Measurements from ENCODE around the gene SLC35G2. TPM values are rescaled to one million over a fixed set of nuclear protein-coding genes. Genes with fewer than 3 reads are reported as not detected.

SLC35G2 gene
- total RNA-seq, 1 experiment from 2014 or later: 26.4 TPM

GRCh38 chr3:136856665-136857064, 37.7 kb downstream of the SLC35G2 start:
- Histone ChIP-seq H3K9me3 (ENCODE audit: low read depth, low read length, poor library complexity, severe bottlenecking) (no peaks in the 10 kb centered on the region), H3K27ac (ENCODE audit: low read depth, low read length, poor library complexity, severe bottlenecking) (no peak overlapping the region), H3K36me3 (ENCODE audit: insufficient read depth, low read length, poor library complexity, severe bottlenecking) (peaks cover 20% of the 10 kb centered on the region), H3K27me3 (replicated peaks; ENCODE audit: insufficient read depth, low read depth, low read length, poor library complexity) (no peaks in the 10 kb centered on the region), H3K4me1 (ENCODE audit: insufficient read depth, low read length, poor library complexity, severe bottlenecking) (peaks cover 11% of the 10 kb centered on the region), H3K4me3 (ENCODE audit: low read depth, low read length, poor library complexity, severe bottlenecking) (no peak overlapping the region)
- no peak for DNase-seq (ENCODE audit: low spot score)
- no TSS peak for BruUV-seq (replicated peaks)
- CTCF ChIA-PET: no interaction called here
- TF ChIP-seq, protein P1, sequence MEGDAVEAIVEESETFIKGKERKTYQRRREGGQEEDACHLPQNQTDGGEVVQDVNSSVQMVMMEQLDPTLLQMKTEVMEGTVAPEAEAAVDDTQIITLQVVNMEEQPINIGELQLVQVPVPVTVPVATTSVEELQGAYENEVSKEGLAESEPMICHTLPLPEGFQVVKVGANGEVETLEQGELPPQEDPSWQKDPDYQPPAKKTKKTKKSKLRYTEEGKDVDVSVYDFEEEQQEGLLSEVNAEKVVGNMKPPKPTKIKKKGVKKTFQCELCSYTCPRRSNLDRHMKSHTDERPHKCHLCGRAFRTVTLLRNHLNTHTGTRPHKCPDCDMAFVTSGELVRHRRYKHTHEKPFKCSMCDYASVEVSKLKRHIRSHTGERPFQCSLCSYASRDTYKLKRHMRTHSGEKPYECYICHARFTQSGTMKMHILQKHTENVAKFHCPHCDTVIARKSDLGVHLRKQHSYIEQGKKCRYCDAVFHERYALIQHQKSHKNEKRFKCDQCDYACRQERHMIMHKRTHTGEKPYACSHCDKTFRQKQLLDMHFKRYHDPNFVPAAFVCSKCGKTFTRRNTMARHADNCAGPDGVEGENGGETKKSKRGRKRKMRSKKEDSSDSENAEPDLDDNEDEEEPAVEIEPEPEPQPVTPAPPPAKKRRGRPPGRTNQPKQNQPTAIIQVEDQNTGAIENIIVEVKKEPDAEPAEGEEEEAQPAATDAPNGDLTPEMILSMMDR (conservative IDR thresholded peaks at IDR 0.05; ENCODE audit: low read depth, low read length): no peak
- TF ChIP-seq EZH2 (IDR thresholded peaks at IDR 0.05; ENCODE audit: borderline replicate concordance, low read depth, low read length, poor library complexity, severe bottlenecking): no peak
- intact Hi-C loops (cut with micrococcal nuclease; ENCODE audit: unreplicated experiment): no loop called here
- POLR2A ChIA-PET (ENCODE audit: low non-redundant PET): no interaction called here

DNA sequence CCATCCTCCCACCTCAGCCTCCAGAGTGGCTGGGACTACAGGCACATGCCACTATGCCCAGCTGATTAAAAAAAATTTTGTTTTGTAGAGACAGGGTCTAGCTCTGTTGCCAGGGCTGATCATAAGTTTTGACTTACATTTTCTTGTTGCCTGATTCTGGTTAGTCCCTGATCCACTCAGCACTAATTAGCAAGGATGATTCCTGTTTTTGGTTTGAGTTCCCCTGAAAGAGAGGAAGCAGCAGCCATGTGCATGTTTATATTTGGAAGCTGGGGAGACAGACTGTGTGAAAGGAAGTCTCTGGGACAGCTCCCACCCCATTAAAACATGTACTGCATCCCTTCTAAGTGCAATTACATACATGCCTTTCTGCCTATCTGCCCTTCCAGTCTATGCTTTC, 39.5 kb downstream of the SLC35G2 start:
- intact Hi-C loops (cut with micrococcal nuclease; ENCODE audit: unreplicated experiment): no loop called here
- H3K4me3 ChIP-seq (ENCODE audit: low read depth, low read length, poor library complexity, severe bottlenecking): no peak overlapping the region
- H3K27ac ChIP-seq (ENCODE audit: low read depth, low read length, poor library complexity, severe bottlenecking): no peak overlapping the region
- POLR2A ChIA-PET (ENCODE audit: low non-redundant PET): no interaction called here
- no peak for DNase-seq (ENCODE audit: low spot score)
- no peaks in the 10 kb centered on the region for H3K27me3 ChIP-seq (replicated peaks; ENCODE audit: insufficient read depth, low read depth, low read length, poor library complexity)
- TF ChIP-seq EZH2 (IDR thresholded peaks at IDR 0.05; ENCODE audit: borderline replicate concordance, low read depth, low read length, poor library complexity, severe bottlenecking): no peak
- TF ChIP-seq, protein P1 (conservative IDR thresholded peaks at IDR 0.05; ENCODE audit: low read depth, low read length): no peak
- H3K36me3 ChIP-seq (ENCODE audit: insufficient read depth, low read length, poor library complexity, severe bottlenecking): peaks cover 20% of the 10 kb centered on the region
- CTCF ChIA-PET: no interaction called here
- peaks cover 9% of the 10 kb centered on the region for H3K4me1 ChIP-seq (ENCODE audit: insufficient read depth, low read length, poor library complexity, severe bottlenecking)
- H3K9me3 ChIP-seq (ENCODE audit: low read depth, low read length, poor library complexity, severe bottlenecking): no peaks in the 10 kb centered on the region
- BruUV-seq (replicated peaks): no TSS peak

DNA sequence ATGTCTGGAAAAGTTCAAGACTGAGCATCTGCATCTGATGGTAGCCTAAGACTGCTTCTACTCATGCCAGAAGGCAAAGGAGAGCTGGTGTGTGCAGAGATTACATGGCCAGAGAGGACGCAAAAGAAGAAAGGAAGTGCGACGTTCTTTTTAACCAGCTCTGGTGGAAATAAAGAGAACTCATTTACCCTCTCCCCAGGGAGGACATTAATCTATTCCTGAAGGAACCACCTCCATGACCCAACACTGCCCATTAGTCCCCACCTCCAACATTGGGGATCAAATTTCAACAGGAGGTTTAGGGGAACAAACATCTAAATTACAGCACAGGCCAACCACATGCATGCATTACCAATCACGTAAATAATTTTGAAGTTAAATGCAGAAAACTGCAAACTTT, 41.6 kb downstream of the SLC35G2 start:
- ChIA-PET CTCF (no interaction called here), POLR2A (ENCODE audit: low non-redundant PET) (no interaction called here)
- Histone ChIP-seq H3K9me3 (ENCODE audit: low read depth, low read length, poor library complexity, severe bottlenecking) (no peaks in the 10 kb centered on the region), H3K36me3 (ENCODE audit: insufficient read depth, low read length, poor library complexity, severe bottlenecking) (peaks cover 10% of the 10 kb centered on the region), H3K4me3 (ENCODE audit: low read depth, low read length, poor library complexity, severe bottlenecking) (no peak overlapping the region), H3K27me3 (replicated peaks; ENCODE audit: insufficient read depth, low read depth, low read length, poor library complexity) (no peaks in the 10 kb centered on the region), H3K4me1 (ENCODE audit: insufficient read depth, low read length, poor library complexity, severe bottlenecking) (peaks cover 9% of the 10 kb centered on the region), H3K27ac (ENCODE audit: low read depth, low read length, poor library complexity, severe bottlenecking) (no peak overlapping the region)
- intact Hi-C loops (cut with micrococcal nuclease; ENCODE audit: unreplicated experiment): loop anchor here (5.0 kb wide), 1 partner anchor 77 kb away; no protein-coding TSS in a partner anchor
- no TSS peak for BruUV-seq (replicated peaks)
- no peak for TF ChIP-seq EZH2 (IDR thresholded peaks at IDR 0.05; ENCODE audit: borderline replicate concordance, low read depth, low read length, poor library complexity, severe bottlenecking)
- TF ChIP-seq, protein P1 (conservative IDR thresholded peaks at IDR 0.05; ENCODE audit: low read depth, low read length): no peak
- DNase-seq (ENCODE audit: low spot score): no peak
